ENCODE data around the gene BMP10.
"Not testable (repeated sequence)": the region's sequence is repeated elsewhere in the genome, so short reads cannot be mapped to it uniquely, and the experiment has no call there.

The BMP10 gene

GRCh38 chr2:68871159-68871764 lies at the start of gene BMP10:
BMP10 (minus strand) TSS chr2:68871397; CDS start chr2:68871358, 39 bp downstream.
- DNase-seq = no peak

DNA sequence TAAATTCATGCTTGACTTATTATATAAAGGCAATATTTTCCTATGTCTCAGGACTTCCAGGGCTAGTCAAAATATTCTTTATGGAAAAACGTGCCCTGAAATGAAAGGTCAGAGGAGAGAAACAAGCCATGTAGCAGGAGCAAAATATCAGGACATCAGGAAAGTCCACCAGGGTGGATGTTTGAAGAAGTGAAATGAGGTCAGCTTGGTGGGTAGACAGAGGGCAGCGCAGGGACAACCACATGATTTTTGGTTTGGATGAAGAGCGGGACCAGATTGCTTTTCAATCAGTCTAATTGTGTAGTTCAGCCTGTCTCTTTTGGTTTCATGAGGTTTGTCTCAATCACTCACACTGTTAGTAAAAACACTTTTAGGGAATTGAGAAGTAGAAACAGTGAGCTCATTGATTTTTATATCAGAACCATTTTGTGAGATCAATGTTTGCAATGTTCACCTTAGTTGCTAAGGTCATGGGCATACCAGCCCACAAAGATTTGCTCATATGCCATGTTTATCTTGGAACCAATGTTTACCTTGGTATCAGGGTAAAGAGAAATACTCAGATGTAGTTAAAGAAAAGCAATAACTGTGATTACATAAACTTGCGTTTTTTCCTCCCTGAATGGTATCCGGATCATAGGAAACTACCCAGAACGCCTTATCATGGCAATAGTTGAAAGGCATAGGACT lies 49.4 kb upstream of the BMP10 start:
- no peak for DNase-seq

DNA sequence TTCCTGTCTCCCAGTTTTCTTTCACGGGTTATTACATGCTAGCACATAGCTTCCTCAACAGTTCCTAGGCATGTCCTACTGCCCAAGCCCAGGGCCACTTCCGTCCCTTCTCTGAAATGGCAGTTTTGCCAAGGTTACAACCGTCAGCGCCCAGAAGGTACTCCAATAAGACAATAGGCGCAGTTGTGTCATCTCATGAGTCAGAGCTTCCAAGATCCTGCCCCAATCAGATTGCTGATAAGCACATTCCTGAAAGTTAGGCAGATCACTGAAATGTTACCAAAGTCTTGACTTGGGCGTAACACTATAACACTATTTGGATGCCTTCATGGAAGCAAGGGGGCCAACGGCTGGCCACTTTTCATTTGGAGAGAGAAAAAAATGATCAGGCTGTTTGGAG lies 47.3 kb upstream of the BMP10 start:
- no peak for DNase-seq

DNA sequence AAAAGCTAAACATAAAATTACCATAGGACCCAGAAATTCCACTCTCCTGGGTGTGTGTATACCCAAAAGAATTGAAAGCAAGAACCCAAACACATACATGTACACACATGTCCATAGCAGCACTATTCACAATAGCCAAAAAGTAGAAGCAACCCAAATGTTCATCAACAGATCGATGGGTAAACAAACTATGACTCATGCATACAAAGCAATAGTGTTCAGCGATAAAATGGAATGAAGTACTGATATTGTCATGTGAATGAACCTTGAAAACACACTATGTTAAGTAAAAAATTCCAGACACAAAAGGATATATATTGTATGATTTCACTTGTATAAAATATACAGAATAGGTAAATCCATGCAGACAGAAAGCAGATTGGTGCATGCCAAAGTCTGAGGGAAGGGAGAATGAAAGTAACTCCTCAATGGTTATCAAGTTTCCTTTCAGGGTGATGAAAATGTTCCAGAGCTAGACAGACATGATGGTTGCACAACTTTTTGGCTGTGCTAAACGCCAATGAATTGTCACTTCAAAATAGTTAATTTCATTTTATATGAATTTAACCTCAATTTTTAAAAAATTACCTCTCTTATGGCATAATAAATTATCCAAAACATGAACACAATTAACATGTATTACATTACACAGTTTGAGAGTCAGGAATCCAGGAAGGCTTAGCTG lies 46.0 kb upstream of the BMP10 start:
- no peak for DNase-seq

- DNase-seq = no peak
These were observed 45.0 kb upstream of the BMP10 start for GRCh38 chr2:68916226-68916625.

DNA sequence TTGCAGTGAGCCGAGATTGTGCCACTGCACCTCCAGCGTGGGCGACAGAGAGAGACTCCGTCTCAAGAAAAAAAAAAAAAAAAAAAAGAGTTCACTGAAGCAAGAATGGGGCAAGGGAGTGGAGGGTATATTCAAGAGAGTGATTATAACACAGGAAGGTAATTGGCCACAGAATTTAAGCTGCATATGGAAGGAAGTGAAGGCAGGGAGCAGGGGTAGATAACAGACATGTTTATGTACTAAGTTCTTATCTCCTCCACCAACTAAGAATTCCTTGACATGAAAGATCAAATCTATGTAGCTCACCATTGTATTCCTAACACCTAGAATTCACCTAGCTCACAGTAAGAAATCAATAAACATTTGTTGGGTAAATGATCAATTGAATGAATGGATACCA lies 44.2 kb upstream of the BMP10 start:
- DNase-seq = no peak

GRCh38 chr2:68913359-68913758 lies 42.2 kb upstream of the BMP10 start:
- no peak for DNase-seq

DNA sequence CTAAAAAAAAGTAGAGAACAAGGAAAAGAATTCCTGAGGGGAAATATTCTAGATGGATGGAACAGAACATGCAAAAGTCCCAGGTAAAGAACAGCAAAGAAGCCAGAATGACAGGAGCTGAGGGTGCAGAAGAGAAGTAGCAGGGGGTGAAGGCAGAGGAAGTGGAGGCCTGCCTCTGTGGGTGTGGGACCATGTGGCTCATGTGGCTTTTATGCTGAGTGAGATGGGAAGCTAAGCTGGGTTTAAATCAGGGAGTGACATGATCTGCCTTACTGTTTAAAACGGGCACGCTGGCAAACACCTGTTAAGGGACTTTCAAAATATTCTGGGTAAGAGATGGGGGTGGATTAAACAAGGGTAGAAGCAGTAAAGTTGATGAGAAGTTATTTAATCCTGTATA lies 41.5 kb upstream of the BMP10 start:
- no peak for DNase-seq

- DNase-seq = no peak
These were observed 40.9 kb upstream of the BMP10 start for GRCh38 chr2:68912111-68912510.

DNA sequence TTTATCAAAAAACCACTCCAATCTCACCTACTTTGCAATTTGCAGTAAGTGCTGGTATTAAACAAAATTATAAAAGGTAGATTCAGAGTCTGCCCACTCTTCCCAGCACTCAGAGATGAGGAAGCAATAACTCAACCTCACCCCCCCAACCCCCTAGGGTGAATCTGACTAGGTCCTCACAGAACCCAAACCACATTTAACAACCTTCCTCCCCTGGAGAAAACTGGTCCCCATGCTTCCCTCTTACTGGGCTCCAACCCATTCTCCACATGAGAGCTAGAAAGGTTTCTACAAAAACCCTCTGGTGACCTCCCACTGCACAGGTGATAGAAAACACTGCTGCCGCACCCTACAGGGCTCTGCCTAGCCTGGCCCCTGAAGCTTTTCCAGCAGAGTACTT lies 40.5 kb upstream of the BMP10 start:
- DNase-seq = no peak

DNA sequence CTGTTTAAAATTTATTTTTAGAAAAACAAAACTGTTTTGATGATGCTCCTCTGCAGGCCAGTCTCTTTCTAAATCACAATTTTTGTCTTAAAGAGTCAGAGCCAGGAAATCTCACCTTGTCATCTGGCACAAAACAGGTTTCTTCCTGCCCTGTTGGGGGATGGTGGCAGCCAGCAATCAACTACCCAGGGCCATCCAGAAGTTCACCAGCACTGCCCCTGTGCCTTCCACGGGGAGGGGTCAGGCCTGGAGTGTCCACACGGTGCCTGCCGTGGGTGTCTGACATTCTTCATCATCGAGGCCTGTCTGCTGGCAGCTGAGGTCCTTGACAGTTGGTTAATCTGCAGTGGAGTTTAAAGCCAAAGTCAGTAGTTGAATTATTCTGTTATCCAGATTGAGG lies 40.0 kb upstream of the BMP10 start:
- DNase-seq = no peak

GRCh38 chr2:68909793-68910674 lies 38.8 kb upstream of the BMP10 start:
- peak; percentile 46 to 60 for DNase-seq

DNA sequence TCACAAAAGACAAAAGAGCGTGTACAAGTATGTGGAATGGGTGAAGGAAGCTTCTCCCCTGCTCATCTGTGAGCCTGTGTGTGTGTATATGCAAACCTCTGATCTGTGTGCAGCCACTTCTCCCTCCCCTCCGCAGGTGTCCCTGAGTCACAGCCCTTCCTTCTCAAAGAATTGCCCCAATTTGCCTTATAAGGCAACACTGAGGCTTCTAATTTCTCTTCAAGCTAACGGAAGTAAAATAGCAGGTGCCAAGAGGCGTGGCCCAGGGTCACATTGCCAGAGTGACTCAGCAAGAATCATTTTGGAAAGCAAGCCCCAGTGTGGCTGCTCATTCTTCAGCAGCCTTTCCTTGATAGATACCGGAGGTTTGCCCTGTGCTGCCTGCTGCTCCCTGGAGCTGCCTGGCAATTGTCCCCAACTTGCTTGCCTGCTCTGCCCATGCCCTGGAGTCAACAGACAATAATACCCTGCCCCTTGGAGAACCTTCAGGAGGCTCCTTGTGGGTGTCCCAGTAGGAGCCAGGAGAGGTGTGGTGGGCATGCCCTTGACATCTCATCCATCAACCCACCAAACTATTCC lies 37.3 kb upstream of the BMP10 start:
- no peak for DNase-seq

GRCh38 chr2:68907920-68908253 lies 36.7 kb upstream of the BMP10 start:
- DNase-seq = no peak

GRCh38 chr2:68907232-68907919 lies 36.2 kb upstream of the BMP10 start:
- DNase-seq = no peak

GRCh38 chr2:68906716-68907115 lies 35.5 kb upstream of the BMP10 start:
- no peak for DNase-seq

- DNase-seq = no peak
These were observed 33.9 kb upstream of the BMP10 start for GRCh38 chr2:68905116-68905515.

DNA sequence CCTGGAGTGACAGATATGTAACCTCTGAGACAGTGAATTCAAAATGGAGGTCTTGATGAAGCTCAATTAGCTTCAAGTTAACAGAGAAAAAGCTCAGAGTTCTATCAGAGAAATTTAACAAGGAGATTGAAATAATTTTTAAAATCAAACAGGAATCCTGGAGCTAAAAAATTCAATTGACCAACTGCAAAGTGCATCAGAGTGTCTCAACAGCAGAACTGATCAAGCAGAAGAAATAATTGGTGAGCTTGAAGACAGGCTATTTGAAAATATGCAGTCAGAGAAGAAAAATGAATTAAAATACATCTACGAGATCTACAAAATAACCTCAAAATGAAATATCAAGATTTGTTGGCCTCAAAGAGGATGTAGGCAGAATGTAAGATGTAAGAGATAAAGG lies 30.4 kb upstream of the BMP10 start:
- no peak for DNase-seq

GRCh38 chr2:68901199-68901514 lies 30.0 kb upstream of the BMP10 start:
- no peak for DNase-seq

DNA sequence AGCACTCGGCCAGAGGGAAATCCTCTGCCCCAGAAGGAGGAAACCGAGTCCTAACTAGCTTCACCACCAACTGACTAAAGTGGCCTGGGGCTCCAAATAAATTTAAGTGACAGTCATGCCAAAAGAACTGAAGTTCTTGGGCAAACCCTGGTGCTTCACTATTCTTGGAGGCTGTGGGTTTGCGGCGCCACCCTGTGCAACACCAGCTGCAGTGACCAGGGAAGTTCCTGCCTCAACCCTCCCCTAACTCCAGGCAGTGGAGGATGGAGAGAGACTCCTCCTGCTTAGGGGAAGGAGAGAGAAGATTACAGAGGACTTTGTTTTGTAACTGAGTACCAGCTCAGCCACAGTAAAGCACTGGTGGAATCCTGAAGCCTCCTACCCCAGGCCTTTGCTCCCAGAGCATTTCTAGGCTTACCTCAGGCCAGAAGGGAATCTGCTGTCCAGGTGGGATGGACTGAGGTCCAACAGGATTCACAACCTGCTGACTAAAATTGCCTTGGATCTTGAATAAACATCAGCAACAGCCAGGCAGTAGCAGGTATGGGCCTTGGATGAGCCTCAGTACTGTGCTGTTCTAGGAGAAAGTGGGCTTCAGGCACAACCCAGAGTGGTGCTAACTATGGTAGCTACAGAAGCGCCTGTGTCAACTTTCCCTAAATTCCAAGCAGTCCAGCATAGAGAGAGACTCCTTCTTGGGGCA lies 29.4 kb upstream of the BMP10 start:
- no peak for DNase-seq

- not testable (repeated sequence) for DNase-seq
These were observed 24.8 kb upstream of the BMP10 start for GRCh38 chr2:68895981-68896380.

DNA sequence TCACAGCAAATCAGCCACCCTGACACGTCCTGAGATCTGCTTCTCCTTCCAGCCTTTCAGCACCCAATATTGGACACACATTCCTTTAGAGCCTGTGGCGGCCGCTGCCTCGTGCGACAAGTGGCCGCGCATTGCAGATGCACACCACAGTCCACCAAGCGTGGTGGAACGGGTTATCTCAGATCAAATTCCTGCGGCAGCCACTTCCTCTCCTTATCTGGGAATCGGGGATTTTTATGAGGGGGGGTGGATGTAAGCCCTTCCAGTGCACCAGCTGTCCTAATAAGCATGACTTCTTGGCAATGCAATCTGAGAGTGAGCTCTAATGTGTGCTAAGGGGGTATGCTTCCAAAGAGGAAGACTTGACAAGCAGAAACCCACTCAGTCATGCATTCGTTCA lies 18.3 kb upstream of the BMP10 start:
- no peak for DNase-seq
